ENCODE measurements around the gene DFFB. TPM values are rescaled to one million over a fixed set of nuclear protein-coding genes. Genes with fewer than 3 reads are reported as not detected.

The DFFB gene
- total RNA-seq, 2 donors from 2014 or later: 4.5 to 10.7 TPM

- intact Hi-C loops (cut with DNase I): no loop called here
- DNase-seq: no peak
- Histone ChIP-seq H3K27me3 (no peaks in the 10 kb centered on the region), H3K27ac (no peak overlapping the region), H3K4me1 (no peaks in the 10 kb centered on the region), H3K4me3 (no peak overlapping the region), H3K9me3 (no peaks in the 10 kb centered on the region), H3K36me3 (no peaks in the 10 kb centered on the region), H3K9ac (ENCODE audit: low read depth in 2 of 2, low read length in 2 of 2) (no peak overlapping the region)
- TF ChIP-seq, protein P1, sequence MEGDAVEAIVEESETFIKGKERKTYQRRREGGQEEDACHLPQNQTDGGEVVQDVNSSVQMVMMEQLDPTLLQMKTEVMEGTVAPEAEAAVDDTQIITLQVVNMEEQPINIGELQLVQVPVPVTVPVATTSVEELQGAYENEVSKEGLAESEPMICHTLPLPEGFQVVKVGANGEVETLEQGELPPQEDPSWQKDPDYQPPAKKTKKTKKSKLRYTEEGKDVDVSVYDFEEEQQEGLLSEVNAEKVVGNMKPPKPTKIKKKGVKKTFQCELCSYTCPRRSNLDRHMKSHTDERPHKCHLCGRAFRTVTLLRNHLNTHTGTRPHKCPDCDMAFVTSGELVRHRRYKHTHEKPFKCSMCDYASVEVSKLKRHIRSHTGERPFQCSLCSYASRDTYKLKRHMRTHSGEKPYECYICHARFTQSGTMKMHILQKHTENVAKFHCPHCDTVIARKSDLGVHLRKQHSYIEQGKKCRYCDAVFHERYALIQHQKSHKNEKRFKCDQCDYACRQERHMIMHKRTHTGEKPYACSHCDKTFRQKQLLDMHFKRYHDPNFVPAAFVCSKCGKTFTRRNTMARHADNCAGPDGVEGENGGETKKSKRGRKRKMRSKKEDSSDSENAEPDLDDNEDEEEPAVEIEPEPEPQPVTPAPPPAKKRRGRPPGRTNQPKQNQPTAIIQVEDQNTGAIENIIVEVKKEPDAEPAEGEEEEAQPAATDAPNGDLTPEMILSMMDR (IDR thresholded peaks at IDR 0.05): no peak
Measured at GRCh38 chr1:3814065-3814464, 43.2 kb upstream of the DFFB start.

- intact Hi-C loops (cut with DNase I): no loop called here
- H3K9ac ChIP-seq (ENCODE audit: low read depth in 2 of 2, low read length in 2 of 2): no peak overlapping the region
- no peaks in the 10 kb centered on the region for H3K27me3 ChIP-seq
- no peak for DNase-seq
- no peak overlapping the region for H3K27ac ChIP-seq
- no peaks in the 10 kb centered on the region for H3K9me3 ChIP-seq
- H3K36me3 ChIP-seq: no peaks in the 10 kb centered on the region
- no peak overlapping the region for H3K4me3 ChIP-seq
- no peaks in the 10 kb centered on the region for H3K4me1 ChIP-seq
- TF ChIP-seq, protein P1 (IDR thresholded peaks at IDR 0.05): no peak
Measured at GRCh38 chr1:3814771-3815561, 42.3 kb upstream of the DFFB start.

GRCh38 chr1:3816331-3817137 is 40.7 kb upstream of the DFFB start:
- intact Hi-C loops (cut with DNase I): no loop called here
- Histone ChIP-seq H3K9me3 (no peaks in the 10 kb centered on the region), H3K27me3 (no peaks in the 10 kb centered on the region), H3K4me3 (no peak overlapping the region), H3K36me3 (no peaks in the 10 kb centered on the region), H3K9ac (ENCODE audit: low read depth in 2 of 2, low read length in 2 of 2) (no peak overlapping the region), H3K27ac (no peak overlapping the region), H3K4me1 (no peaks in the 10 kb centered on the region)
- DNase-seq: no peak
- TF ChIP-seq, protein P1 (IDR thresholded peaks at IDR 0.05): no peak

DNA sequence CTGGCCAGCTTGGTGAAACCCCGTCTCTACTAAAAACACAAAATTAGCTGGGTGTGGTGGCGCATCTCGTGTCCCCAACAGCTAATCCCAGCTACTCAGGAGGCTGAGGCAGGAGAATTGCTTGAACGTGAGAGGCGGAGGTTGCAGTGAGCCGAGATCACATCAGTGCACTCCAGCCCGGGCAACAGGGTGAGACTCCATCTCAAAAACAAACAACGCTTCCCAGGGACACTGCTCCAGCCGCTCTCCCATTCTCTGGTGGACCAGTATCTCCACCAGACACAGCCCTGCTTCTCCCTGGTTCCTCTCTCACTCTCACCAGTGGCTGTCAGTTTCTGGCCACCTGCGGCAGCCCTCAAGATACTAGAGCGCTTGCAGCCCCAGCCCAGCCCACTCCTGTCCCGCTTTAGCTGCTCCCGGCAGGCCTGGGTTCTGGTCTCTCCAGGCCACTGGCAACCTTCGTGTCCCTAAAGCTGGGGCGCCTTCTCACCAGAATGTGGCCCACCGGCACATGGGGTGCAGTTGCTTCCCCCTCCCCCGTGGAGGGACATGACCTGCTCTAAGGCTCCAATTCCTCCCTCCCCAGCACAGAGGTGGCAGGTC is 40.0 kb upstream of the DFFB start:
- Histone ChIP-seq H3K9me3 (no peaks in the 10 kb centered on the region), H3K9ac (ENCODE audit: low read depth in 2 of 2, low read length in 2 of 2) (peak overlapping the region in 1 of 2 donors; percentile 2), H3K36me3 (no peaks in the 10 kb centered on the region), H3K4me3 (no peak overlapping the region), H3K4me1 (no peaks in the 10 kb centered on the region), H3K27ac (no peak overlapping the region), H3K27me3 (no peaks in the 10 kb centered on the region)
- DNase-seq: no peak
- intact Hi-C loops (cut with DNase I): no loop called here
- TF ChIP-seq, protein P1 (IDR thresholded peaks at IDR 0.05): no peak

GRCh38 chr1:3817821-3818597 is 39.3 kb upstream of the DFFB start:
- peak overlapping the region in 1 of 2 donors; percentile 2 for H3K9ac ChIP-seq (ENCODE audit: low read depth in 2 of 2, low read length in 2 of 2)
- H3K27ac ChIP-seq: no peak overlapping the region
- no peaks in the 10 kb centered on the region for H3K27me3 ChIP-seq
- no peaks in the 10 kb centered on the region for H3K4me1 ChIP-seq
- no peaks in the 10 kb centered on the region for H3K36me3 ChIP-seq
- H3K9me3 ChIP-seq: no peaks in the 10 kb centered on the region
- TF ChIP-seq, protein P1 (IDR thresholded peaks at IDR 0.05): no peak
- no peak overlapping the region for H3K4me3 ChIP-seq
- intact Hi-C loops (cut with DNase I): no loop called here
- no peak for DNase-seq
